H9 (cell line): ENCODE results near the gene HSPA9. TPM values are rescaled to one million over a fixed set of nuclear protein-coding genes. Genes with fewer than 3 reads are reported as not detected.

ENCODE experiments used
- DNase-seq: peaks from one replicate; pipeline ENCODE4 v3.0.0-alpha.2; 2017
- H2AFZ ChIP-seq: one replicate; pipeline ENCODE4 v1.6.1; 2013; ENCODE audit warnings: mild to moderate bottlenecking, low read length, control low read depth, moderate library complexity
- H2AK5ac ChIP-seq: 2 replicates; pipeline ENCODE4 v1.6.1; 2013; ENCODE audit warnings: low read length, control low read depth, mixed read lengths; ENCODE audit not compliant: insufficient read length
- H2BK120ac ChIP-seq: one replicate; pipeline ENCODE4 v1.6.1; 2013; ENCODE audit warnings: low read depth, mild to moderate bottlenecking, low read length, control low read depth, inconsistent platforms; ENCODE audit not compliant: poor library complexity, severe bottlenecking
- H2BK12ac ChIP-seq: 2 replicates; pipeline ENCODE4 v1.6.1; 2013; ENCODE audit warnings: low read length, control low read depth, mixed read lengths, low read depth; ENCODE audit not compliant: insufficient read length
- H2BK15ac ChIP-seq: 2 replicates; pipeline ENCODE4 v1.6.1; 2013; ENCODE audit warnings: low read depth, low read length, control low read depth
- H2BK20ac ChIP-seq: one replicate; pipeline ENCODE4 v1.6.1; 2013; ENCODE audit warnings: low read depth, mild to moderate bottlenecking, low read length, control low read depth, inconsistent platforms; ENCODE audit not compliant: poor library complexity, severe bottlenecking
- H2BK5ac ChIP-seq: 2 replicates; pipeline ENCODE4 v1.6.1; 2013; ENCODE audit warnings: low read length, control low read depth, mixed read lengths; ENCODE audit not compliant: insufficient read length
- H3K14ac ChIP-seq: 2 replicates; pipeline ENCODE4 v1.6.1; 2013; ENCODE audit warnings: low read length, control low read depth; ENCODE audit not compliant: insufficient read depth
- H3K18ac ChIP-seq: 2 replicates; pipeline ENCODE4 v1.6.1; 2013; ENCODE audit warnings: low read depth, mild to moderate bottlenecking, mixed read lengths, low read length, control low read depth; ENCODE audit not compliant: insufficient read length
- H3K23ac ChIP-seq: 2 replicates; pipeline ENCODE4 v1.6.1; 2013; ENCODE audit warnings: low read length, control low read depth, mixed read lengths, low read depth; ENCODE audit not compliant: insufficient read length
- H3K23me2 ChIP-seq: 2 replicates; pipeline ENCODE4 v1.6.1; 2013; ENCODE audit warnings: low read depth, mild to moderate bottlenecking, mixed read lengths, low read length, control low read depth; ENCODE audit not compliant: insufficient read length, poor library complexity, severe bottlenecking
- H3K27ac ChIP-seq: 2 replicates; pipeline ENCODE4 v1.5.1; 2013; ENCODE audit warnings: low read length, control low read depth, mixed read lengths, low read depth; ENCODE audit not compliant: insufficient read length
- H3K27me3 ChIP-seq: 2 replicates; pipeline ENCODE4 v1.6.1; 2013; ENCODE audit warnings: low read length, control low read depth, inconsistent platforms; ENCODE audit not compliant: insufficient read depth
- H3K4ac ChIP-seq: 2 replicates; pipeline ENCODE4 v1.6.1; 2013; ENCODE audit warnings: low read depth, mild to moderate bottlenecking, control low read depth, inconsistent platforms, low read length, moderate library complexity
- H3K4me1 ChIP-seq: 2 replicates; pipeline ENCODE4 v1.6.1; 2013; ENCODE audit warnings: low read length, control low read depth, inconsistent platforms; ENCODE audit not compliant: insufficient read depth
- H3K4me2 ChIP-seq: 2 replicates; pipeline ENCODE4 v1.6.1; 2013; ENCODE audit warnings: low read length, control low read depth, mixed read lengths; ENCODE audit not compliant: insufficient read length, insufficient read depth
- H3K56ac ChIP-seq: 2 replicates; pipeline ENCODE4 v1.6.1; 2013; ENCODE audit warnings: low read depth, mild to moderate bottlenecking, mixed read lengths, low read length, control low read depth; ENCODE audit not compliant: insufficient read length
- H3K79me1 ChIP-seq: 2 replicates; pipeline ENCODE4 v1.6.1; 2013; ENCODE audit warnings: low read depth, mild to moderate bottlenecking, moderate library complexity, low read length, control low read depth, inconsistent platforms; ENCODE audit not compliant: insufficient read depth, poor library complexity, severe bottlenecking
- H3K79me2 ChIP-seq: 2 replicates; pipeline ENCODE4 v1.6.1; 2013; ENCODE audit warnings: low read length, control low read depth, inconsistent platforms; ENCODE audit not compliant: insufficient read depth
- H3K9ac ChIP-seq: 2 replicates; pipeline ENCODE4 v1.6.1; 2013; ENCODE audit warnings: low read length, control low read depth, mixed read lengths; ENCODE audit not compliant: insufficient read length; ENCODE audit errors: extremely low read depth
- H3K9me3 ChIP-seq: one replicate; pipeline ENCODE4 v1.6.1; 2013; ENCODE audit warnings: low read depth, low read length, inconsistent platforms; ENCODE audit not compliant: control insufficient read depth
- H3T11ph ChIP-seq: one replicate; pipeline ENCODE4 v1.6.1; 2013; ENCODE audit warnings: mild to moderate bottlenecking, low read length, control low read depth, inconsistent platforms
- H4K20me1 ChIP-seq: one replicate; pipeline ENCODE4 v1.6.1; 2013; ENCODE audit not compliant: control insufficient read depth, insufficient read length, insufficient read depth
- H4K5ac ChIP-seq: 2 replicates; pipeline ENCODE4 v1.6.1; 2013; ENCODE audit warnings: low read depth, mild to moderate bottlenecking, mixed read lengths, low read length, control low read depth; ENCODE audit not compliant: insufficient read length
- H4K8ac ChIP-seq: replicated peaks from 2 replicates; pipeline ENCODE4 v1.6.1; 2013; ENCODE audit warnings: low read length, control low read depth, mixed read lengths, low read depth; ENCODE audit not compliant: insufficient read length
- H4K91ac ChIP-seq: 2 replicates; pipeline ENCODE4 v1.6.1; 2013; ENCODE audit warnings: low read depth, mild to moderate bottlenecking, moderate library complexity, mixed read lengths, low read length, control low read depth; ENCODE audit not compliant: insufficient read length
- H3K27ac Mint-ChIP-seq, 3 experiments: 2 replicates in 2 of 3; 3 replicates in 1 of 3; pipeline ENCODE4 v1.8.0; 2020 to 2021; ENCODE audit warnings: mixed read lengths in 3 of 3, mild to moderate bottlenecking in 1 of 3, moderate library complexity in 1 of 3
- H3K27me3 Mint-ChIP-seq: 2 replicates; pipeline ENCODE4 v1.8.0; 2021; ENCODE audit warnings: low read depth, mild to moderate bottlenecking, moderate library complexity, mixed read lengths
- H3K36me3 Mint-ChIP-seq, 3 experiments: 2 replicates in 2 of 3; 3 replicates in 1 of 3; pipeline ENCODE4 v1.8.0; 2020 to 2021; ENCODE audit warnings: low read depth in 3 of 3, mixed read lengths in 3 of 3; ENCODE audit not compliant: insufficient read depth in 1 of 3
- H3K4me1 Mint-ChIP-seq, 2 experiments: 2 replicates each; pipeline ENCODE4 v1.8.0; 2020; ENCODE audit warnings: mixed read lengths in 2 of 2
- H3K4me3 Mint-ChIP-seq, 2 experiments: 2 replicates in 1 of 2; 3 replicates in 1 of 2; pipeline ENCODE4 v1.8.0; 2020 to 2021; ENCODE audit warnings: mild to moderate bottlenecking in 2 of 2, mixed read lengths in 2 of 2, moderate library complexity in 1 of 2
- H3K9me3 Mint-ChIP-seq, 2 experiments: 2 replicates in 1 of 2; 3 replicates in 1 of 2; pipeline ENCODE4 v1.8.0; 2020; ENCODE audit warnings: mild to moderate bottlenecking in 2 of 2, mixed read lengths in 2 of 2, moderate library complexity in 1 of 2
- CTCF ChIP-seq: fragments of 200-600 bp; sonication (generic); conservative IDR thresholded peaks from 3 replicates; pipeline ENCODE4 v1.8.0; 2021; ENCODE audit warnings: antibody characterized with exemption, mild to moderate bottlenecking
- WGBS: extraction: QIAGEN DNeasy Blood & Tissue Kit; methylation state at CpG from one replicate; pipeline ENCODE4 v1.1.7; 2013; ENCODE audit warnings: missing lambda C conversion rate, low lambda C conversion rate, mixed read lengths; ENCODE audit not compliant: insufficient read length; ENCODE audit errors: extremely low coverage; 5-methylcytosine and 5-hydroxymethylcytosine counted together
- total RNA-seq: library from RNA; stranded (reverse); gene quantifications from 2 replicates; pipeline ENCODE4 v1.2.1, GENCODE V29; 2021

HSPA9 gene
- total RNA-seq, 1 experiment from 2014 or later = 397 TPM

GRCh38 chr5:138620663-138621224, 45.5 kb upstream of the HSPA9 start:
- Histone ChIP-seq H3K9me3 (no peaks in the 10 kb centered on the region), H2AK5ac (no peak overlapping the region), H3K79me1 (no peaks in the 10 kb centered on the region), H4K20me1 (no peaks in the 10 kb centered on the region), H3K56ac (no peak overlapping the region), H2BK15ac (no peak overlapping the region), H4K5ac (no peak overlapping the region), H3K23ac (no peak overlapping the region), H4K91ac (no peak overlapping the region), H2BK20ac (no peak overlapping the region), H3K79me2 (no peaks in the 10 kb centered on the region), H3K4ac (no peak overlapping the region), H3K9ac (no peak overlapping the region), H2BK5ac (no peak overlapping the region), H3K14ac (no peak overlapping the region), H3K4me1 (no peaks in the 10 kb centered on the region; the same call in 1 of the 2 replicates), H2AFZ (no peak overlapping the region), H2BK120ac (no peak overlapping the region), H2BK12ac (no peak overlapping the region), H3K4me2 (no peak overlapping the region), H3K23me2 (no peaks in the 10 kb centered on the region), H4K8ac (no peak overlapping the region), H3K27ac (no peak overlapping the region), H3K18ac (no peak overlapping the region), H3T11ph (no peak overlapping the region), H3K27me3 (no peaks in the 10 kb centered on the region)
- Mint-ChIP-seq H3K9me3 (no peaks in the 10 kb centered on the region; a peak in 1 of 5 replicates), H3K27ac (no peak overlapping the region), H3K36me3 (peaks cover 0 to 2% (median 0%) of the 10 kb centered on the region in 3 experiments; a peak in 1 of 7 replicates), H3K4me1 (peaks cover 10 to 11% of the 10 kb centered on the region in 2 experiments), H3K4me3 (no peak overlapping the region), H3K27me3 (no peaks in the 10 kb centered on the region)
- no peak for DNase-seq
- WGBS = no CpG with 5 or more reads among the region's 4 CpGs
- no peak for TF ChIP-seq CTCF
